GM06990 (cell line): ENCODE data around the gene SV2B.

Experiments used
- DNase-seq: peaks from one replicate; pipeline ENCODE4 v3.0.0-alpha.2; 2011; ENCODE audit not compliant: insufficient read length; ENCODE audit errors: extremely low read depth
- H3K27me3 ChIP-seq: replicated peaks from 2 replicates; pipeline ENCODE4 v1.6.0; 2011; ENCODE audit warnings: low read length; ENCODE audit not compliant: control insufficient read depth, insufficient read depth
- H3K36me3 ChIP-seq: 2 replicates; pipeline ENCODE4 v1.5.1; 2011; ENCODE audit warnings: low read length; ENCODE audit not compliant: control insufficient read depth, insufficient read depth
- H3K4me3 ChIP-seq: replicated peaks from 2 replicates; pipeline ENCODE4 v1.5.1; 2011; ENCODE audit warnings: low read depth, mild to moderate bottlenecking, control low read depth, low read length
- CTCF ChIP-seq: IDR thresholded peaks from 2 replicates; pipeline ENCODE4 v1.5.1; 2011; ENCODE audit warnings: low read length, control low read depth, mild to moderate bottlenecking, inconsistent platforms; ENCODE audit not compliant: insufficient read depth, poor library complexity, severe bottlenecking

SV2B gene

GRCh38 chr15:91345736-91346135 is 245.7 kb downstream of the SV2B start:
- H3K36me3 ChIP-seq: no peaks in the 10 kb centered on the region
- DNase-seq: no peak
- no peak overlapping the region for H3K4me3 ChIP-seq
- no peak for TF ChIP-seq CTCF
- H3K27me3 ChIP-seq: no peaks in the 10 kb centered on the region

GRCh38 chr15:91346259-91346658 is 246.2 kb downstream of the SV2B start:
- TF ChIP-seq CTCF: no peak
- DNase-seq: no peak
- Histone ChIP-seq H3K27me3 (no peaks in the 10 kb centered on the region), H3K4me3 (no peak overlapping the region), H3K36me3 (no peaks in the 10 kb centered on the region)

- DNase-seq: no peak
- Histone ChIP-seq H3K27me3 (no peaks in the 10 kb centered on the region), H3K36me3 (no peaks in the 10 kb centered on the region), H3K4me3 (no peak overlapping the region)
- no peak for TF ChIP-seq CTCF
These were observed 248.9 kb downstream of the SV2B start for GRCh38 chr15:91348752-91349500.
